Measurements from ENCODE around the gene GABRD. TPM values are rescaled to one million over a fixed set of nuclear protein-coding genes. Genes with fewer than 3 reads are reported as not detected.

The GABRD gene
- polyA plus RNA-seq, 4 donors = 1.4 to 2.2 (median 1.8) TPM

- no peak for DNase-seq (ENCODE audit: low read depth in 4 of 4, low spot score in 2 of 4)
Measured at GRCh38 chr1:2050793-2051682, 31.9 kb downstream of the GABRD start.

DNA sequence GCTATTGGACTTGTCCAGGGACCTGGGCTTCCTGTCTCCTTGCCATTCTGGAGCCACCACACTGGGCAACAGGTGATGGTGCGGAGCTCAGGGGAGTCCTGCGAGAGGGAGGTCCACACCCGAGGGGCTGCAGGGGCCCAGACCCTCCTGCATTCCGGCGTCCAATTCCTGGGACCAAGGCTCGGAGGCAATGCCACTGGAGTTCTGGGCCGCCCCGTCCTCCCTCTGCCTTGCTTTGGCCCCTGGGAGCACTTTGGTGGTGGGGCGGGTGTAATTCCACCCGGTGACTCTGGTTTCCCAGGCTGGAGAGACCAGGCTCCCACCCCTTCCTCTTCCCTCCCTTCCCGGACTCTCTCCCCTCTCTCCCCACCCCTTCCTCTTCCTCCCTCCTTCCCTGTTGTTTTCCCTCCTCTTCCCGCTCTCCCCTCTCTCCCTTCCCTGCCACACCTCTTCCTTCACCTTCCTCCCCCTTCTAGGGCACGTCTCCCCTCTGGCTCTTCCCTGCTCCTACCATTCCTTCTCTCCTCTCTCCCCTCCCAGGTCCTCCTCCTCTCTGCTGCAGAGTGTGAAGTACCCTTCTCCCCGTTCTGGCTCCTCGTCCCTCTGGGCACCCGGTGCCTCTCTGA lies 33.0 kb downstream of the GABRD start:
- no peak for DNase-seq (ENCODE audit: low read depth in 4 of 4, low spot score in 2 of 4)

DNA sequence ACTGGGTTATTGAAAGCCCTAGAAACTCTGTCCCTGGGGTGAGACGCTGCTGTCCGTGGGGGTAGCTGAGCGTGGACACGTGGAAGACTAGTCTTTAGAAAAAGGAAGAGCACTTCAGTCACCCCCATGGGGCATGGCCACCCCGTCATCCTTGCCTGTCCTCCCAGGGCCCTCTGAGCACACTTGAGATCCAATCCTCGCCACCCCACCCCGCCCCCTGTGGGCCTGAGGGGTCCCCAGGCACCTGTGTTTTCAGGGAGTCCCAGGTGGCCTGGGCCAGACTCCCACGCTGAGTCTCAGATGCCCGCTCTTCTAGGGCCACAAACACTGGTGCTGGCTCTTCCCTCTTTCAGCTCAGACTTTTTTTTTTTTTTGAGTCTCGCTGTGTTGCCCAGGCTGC lies 33.6 kb downstream of the GABRD start:
- DNase-seq (ENCODE audit: low read depth in 4 of 4, low spot score in 2 of 4) = no peak

- no peak for DNase-seq (ENCODE audit: low read depth in 4 of 4, low spot score in 2 of 4)
Measured at GRCh38 chr1:2053217-2053616, 34.1 kb downstream of the GABRD start.

DNA sequence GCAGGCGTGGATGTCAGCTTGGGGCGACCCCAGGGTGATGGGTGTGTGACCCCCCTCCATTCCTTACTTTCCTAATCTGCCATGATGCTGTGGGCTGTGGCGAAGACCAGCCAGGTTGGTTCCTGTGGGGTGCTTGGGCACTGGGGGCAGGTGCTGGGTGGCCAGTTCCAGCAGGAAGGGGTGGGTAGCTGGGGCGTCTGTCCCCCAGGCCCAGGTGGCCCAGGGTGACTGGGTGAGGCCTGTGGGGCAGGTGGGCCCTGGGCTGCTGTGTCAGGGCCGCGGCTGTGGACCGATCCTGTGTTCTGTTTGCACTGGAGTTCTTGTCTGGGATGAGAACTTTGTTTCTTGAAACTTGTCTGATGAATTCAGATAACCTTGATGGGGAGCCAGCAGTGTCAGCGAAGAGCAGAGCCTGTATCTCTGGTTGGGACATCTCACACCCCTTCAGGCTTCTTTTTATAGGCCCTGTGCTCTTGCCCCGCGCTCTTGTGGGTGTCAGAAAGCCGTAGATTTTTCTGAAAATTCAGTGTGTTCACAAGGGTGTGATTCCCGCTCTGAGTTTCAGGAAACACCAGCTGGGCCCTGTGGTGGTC lies 34.7 kb downstream of the GABRD start:
- DNase-seq (ENCODE audit: low read depth in 4 of 4, low spot score in 2 of 4) = no peak

DNA sequence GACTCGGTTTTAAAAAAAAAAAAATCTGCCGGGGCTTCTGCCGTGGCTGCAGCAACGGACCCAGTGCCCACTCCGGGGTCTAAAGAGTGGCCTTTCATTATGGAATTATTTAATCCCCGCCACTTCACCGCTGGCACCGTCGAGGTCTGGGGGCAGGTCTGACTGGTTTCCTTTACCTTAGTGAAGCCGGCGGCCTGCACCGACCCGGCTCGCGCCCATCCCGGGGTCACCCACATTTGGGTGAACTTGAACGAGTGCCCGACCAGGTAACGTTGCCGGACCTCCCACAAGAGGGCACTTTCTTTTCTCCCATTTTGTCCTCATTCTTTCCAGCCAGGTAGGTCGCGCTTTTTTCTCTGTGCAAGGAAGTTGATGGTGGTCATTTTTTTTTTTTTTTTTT lies 35.4 kb downstream of the GABRD start:
- DNase-seq (ENCODE audit: low read depth in 4 of 4, low spot score in 2 of 4) = no peak

- no peak for DNase-seq (ENCODE audit: low read depth in 4 of 4, low spot score in 2 of 4)
Measured at GRCh38 chr1:2055911-2056575, 36.9 kb downstream of the GABRD start.

- no peak for DNase-seq (ENCODE audit: low read depth in 4 of 4, low spot score in 2 of 4)
Measured at GRCh38 chr1:2056955-2057590, 37.9 kb downstream of the GABRD start.

GRCh38 chr1:2059290-2059953 lies 40.3 kb downstream of the GABRD start:
- DNase-seq (ENCODE audit: low read depth in 4 of 4, low spot score in 2 of 4) = no peak

DNA sequence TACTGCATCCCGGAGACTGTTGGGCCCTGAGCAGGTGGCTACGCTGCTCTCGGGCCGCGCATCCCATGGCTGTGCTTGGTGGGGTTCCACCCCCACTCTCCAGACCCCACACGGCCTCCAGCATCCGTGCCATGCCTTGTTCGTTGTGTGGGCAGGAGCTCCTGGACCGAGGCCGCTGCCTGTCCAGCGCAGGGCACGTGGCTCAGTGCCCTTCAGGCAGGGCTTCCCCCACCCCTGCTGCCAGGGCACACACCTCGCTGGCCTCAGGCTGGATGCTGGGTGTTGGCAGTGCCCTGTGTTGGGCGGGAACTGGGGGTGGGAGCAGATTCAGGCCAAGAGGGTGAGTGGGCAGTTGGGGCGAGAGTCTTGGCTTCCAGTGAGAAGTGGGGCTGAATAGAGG lies 40.9 kb downstream of the GABRD start:
- no peak for DNase-seq (ENCODE audit: low read depth in 4 of 4, low spot score in 2 of 4)

GRCh38 chr1:2060535-2060934 lies 41.4 kb downstream of the GABRD start:
- DNase-seq (ENCODE audit: low read depth in 4 of 4, low spot score in 2 of 4) = no peak

DNA sequence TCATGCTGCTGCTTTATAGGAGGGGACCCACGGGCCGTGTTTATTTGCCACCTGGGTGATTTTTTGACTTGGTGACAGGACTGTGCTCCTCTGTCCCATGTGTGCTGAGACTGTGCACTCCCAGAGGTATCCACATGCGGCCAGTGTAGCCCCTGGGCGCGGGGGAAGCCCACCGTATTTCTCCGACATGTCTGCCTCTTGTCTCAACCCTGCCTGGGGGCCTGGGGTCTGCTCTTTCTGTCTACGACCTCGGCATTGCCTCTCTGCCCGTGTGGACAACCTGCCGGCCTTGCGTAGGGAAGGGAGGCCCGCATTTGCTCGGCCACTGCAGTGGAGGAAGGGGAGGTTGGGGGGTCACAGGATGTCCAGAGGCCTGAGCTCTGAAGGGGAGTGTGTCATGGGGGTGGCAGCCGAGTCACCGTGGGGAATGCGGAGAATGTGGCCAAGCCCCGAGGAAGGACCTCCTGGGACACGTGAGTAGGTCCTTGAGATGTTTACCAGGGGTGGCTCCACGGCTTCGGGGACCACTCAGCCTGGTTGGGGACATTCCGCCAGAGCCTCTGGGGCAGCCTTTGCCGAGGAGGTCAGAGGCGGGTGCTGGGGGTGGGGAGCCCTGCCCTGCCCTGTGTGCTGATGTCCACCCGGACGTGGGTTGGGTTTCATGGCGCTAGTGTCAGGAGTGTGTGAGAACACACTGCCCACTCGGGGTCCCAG lies 42.1 kb downstream of the GABRD start:
- no peak for DNase-seq (ENCODE audit: low read depth in 4 of 4, low spot score in 2 of 4)

DNA sequence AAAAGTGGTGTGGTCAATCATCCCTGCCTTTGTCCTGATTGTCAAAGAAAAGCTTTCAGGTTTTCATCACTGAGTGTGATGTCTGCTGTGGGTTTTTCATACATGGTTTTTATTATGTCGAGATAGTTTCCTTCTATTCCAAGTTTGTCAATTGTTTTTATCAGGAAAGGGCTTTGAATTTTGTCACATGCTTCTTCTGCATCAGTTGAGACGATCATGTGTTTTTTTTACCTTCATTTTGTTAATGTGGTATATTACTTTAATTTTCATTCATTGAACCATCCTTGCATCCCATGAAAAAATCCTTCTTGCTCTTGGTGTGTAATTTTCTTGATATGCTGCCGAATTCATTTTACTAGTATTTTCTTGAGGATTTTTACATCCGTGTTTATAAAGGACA lies 46.6 kb downstream of the GABRD start:
- DNase-seq (ENCODE audit: low read depth in 4 of 4, low spot score in 2 of 4) = no peak

DNA sequence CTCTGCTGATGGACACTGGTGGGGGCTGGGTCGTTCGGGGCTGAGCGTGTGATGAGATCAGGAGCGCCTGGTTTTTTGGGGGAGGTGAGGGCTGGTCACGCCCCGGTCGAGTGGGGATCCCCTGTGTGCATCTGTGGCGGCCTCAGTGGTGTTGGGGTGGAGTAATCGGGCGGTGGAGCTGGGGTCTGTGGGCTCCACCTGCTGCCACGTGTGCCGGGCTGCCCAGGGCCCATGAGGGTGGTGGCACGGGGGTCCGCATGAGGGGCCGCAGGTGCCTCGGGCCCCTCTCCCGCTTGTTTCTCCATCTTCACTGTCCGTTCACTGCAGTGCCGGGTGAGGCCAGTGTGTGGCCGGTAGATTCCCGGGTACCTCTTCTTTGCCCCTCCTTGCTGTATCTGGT lies 48.2 kb downstream of the GABRD start:
- DNase-seq (ENCODE audit: low read depth in 4 of 4, low spot score in 2 of 4) = no peak

DNA sequence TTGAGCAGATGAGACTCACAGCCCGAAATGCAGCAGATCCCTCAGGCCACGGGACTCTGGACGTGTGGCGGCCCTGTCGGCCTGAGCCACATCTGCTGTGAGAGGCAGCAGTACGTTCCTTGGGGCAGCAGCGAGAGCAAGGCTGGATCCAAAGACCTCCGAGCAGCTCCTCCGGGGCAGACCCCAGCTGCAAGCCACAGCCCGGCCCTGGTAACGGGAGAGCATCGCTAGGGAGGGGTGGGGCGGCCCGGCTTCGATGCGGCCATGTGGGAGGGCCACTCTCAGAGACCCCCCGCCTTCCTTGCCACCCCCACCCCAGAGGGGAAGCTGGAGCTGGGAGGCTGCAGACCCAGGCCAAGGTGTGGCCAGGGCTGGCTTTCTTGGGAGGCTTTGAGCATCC lies 48.8 kb downstream of the GABRD start:
- no peak for DNase-seq (ENCODE audit: low read depth in 4 of 4, low spot score in 2 of 4)

DNA sequence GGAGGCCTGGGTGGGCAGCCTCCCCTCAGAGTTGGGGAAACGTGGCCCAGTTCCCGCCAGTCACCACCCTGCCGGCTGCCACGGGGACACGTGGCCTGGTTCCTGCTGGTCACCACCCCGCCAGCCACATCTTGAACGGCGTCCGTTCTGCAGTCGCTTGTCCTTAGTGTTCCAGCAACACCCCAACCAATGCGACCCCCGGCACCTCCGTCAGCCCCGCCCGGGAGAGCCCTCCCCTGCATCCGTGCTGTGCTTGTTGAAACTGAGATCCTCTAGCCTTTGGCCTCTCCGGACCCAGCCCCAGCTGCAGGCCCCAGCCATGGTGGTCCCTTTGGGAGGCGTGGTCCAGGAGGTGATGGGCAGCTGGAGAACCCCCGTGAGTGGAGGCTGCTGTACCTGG lies 49.8 kb downstream of the GABRD start:
- DNase-seq (ENCODE audit: low read depth in 4 of 4, low spot score in 2 of 4) = no peak

DNA sequence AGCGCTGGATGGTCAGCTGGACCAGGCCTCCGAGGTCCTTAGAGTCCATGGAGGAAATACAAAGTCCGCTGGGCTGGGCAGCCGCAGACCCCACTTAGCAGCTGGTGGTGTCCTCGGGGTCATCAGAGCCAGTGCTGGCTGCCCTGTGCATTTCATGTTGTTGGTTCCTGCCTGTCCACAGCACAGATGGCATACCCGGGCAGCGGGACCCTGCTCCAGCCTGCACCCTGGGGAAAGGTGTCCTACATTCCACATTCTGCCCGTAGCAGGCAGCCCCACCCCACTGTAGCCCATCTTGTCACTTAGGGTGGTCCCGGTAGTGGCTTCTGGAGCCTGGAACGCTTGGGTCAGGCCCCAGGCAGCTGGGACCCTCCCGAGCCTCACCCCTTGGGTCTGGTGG lies 50.9 kb downstream of the GABRD start:
- no peak for DNase-seq (ENCODE audit: low read depth in 4 of 4, low spot score in 2 of 4)

DNA sequence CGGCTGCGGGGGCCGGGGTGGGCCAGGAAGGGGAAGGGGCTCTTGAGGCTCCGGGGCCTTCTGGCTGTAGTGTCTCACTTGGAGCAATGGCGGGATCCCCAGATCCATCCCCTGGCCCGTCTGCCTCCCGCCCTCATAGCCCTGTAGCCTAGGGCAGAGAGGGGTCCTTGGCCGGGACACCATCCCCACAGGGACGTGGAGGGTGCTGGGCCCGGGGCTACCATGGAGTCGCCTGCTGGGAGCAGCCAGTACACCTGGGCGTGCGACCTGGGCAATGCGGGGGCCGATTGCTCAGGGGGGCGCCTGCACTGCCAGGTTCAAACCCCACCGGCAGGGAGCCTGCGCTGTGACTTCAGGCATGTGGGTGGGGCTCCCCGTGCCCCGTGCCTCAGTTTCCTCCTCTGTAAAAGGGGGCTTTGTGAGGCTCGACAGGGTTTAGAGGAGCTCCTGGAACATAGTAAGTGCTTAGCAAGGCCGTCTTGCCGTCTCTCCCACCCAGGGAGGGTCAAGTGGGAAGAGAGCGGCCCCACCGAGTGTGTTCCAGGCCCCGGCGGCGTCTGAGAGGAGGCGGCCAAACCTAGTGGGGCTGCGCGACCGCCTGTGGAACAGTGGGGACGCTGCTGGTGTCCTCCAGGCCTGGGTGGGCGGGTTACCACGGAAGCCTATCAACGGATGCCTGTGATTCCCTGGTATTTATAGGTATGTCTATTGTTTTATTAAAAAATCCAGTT lies 51.8 kb downstream of the GABRD start:
- no peak for DNase-seq (ENCODE audit: low read depth in 4 of 4, low spot score in 2 of 4)
